ENCODE data around the gene GRK1.
"Not testable (repeated sequence)": the region's sequence is repeated elsewhere in the genome, so short reads cannot be mapped to it uniquely, and the experiment has no call there.

GRK1 gene

GRCh38 chr13:113666951-113667701, at the start of gene GRK1:
Gene GRK1, plus strand, starts transcription at chr13:113667219. Its CDS starts 168 bp downstream, at chr13:113667387.
- no peak for DNase-seq (ENCODE audit: low read depth in 2 of 2)

DNA sequence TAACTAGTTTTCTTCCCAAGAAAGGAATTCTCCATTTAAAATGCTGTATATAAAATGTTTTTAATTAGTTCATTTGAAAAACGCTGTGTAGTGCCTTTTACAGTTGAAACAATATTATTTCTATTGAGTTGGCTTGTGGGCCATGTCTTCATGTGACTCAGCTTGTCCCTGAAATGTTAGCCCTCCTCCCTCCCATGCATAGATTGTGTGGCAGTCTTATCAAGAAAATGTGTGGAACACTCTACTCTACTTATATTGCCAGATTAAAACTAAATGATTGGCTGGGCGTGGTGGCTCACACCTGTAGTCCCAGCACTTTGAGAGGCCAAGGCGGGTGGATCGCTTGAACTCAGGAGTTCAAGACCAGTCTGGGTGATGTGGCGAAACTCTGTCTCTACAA, 49.1 kb upstream of the GRK1 start:
- no peak for DNase-seq (ENCODE audit: low read depth in 2 of 2)

GRCh38 chr13:113618455-113618854, 48.6 kb upstream of the GRK1 start:
- DNase-seq (ENCODE audit: low read depth in 2 of 2), result no peak

- DNase-seq (ENCODE audit: low read depth in 2 of 2), result no peak
These were observed 46.8 kb upstream of the GRK1 start for GRCh38 chr13:113620036-113620796.

DNA sequence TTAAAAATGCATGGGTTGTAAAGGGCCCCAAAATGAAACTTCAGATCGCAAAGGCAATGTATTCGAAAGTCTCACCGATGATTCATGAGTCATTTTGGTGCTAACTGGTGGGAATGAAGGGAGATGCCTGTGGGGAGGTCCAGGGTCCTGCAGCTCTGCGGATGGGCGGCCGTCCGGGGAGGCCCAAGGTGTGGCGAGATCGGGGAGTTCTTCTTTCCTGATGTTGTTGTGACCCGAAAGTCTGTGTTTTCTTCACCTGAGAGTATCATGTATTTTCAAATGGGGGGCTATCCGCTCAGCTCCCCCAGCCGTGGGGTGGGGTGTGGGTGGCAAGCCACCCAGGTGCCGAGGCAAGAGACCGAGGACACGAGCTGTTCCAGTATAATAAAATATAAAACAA, 46.0 kb upstream of the GRK1 start:
- DNase-seq (ENCODE audit: low read depth in 2 of 2), result no peak

DNA sequence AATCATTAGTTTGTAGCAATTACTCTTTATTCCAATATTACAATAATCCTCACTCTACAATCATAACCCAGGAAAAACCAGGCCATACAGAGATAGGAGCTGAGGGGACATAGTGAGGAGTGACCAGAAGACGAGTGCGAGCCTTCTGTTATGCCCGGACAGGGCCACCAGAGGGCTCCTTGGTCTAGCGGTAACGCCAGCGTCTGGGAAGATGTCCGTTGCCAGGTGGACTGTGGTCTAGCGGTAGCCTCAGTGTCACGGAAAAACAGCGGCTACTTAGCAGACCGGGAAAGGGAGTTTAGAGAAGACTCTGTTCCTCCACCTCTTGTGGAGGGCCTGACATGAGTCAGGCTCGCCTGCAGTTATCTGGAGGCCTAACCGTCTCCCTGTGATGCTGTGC, 45.5 kb upstream of the GRK1 start:
- DNase-seq (ENCODE audit: low read depth in 2 of 2), result not testable (repeated sequence)

- not testable (repeated sequence) for DNase-seq (ENCODE audit: low read depth in 2 of 2)
These were observed 45.0 kb upstream of the GRK1 start for GRCh38 chr13:113621986-113622550.

GRCh38 chr13:113622791-113623490, 44.1 kb upstream of the GRK1 start:
- DNase-seq (ENCODE audit: low read depth in 2 of 2), result no peak

DNA sequence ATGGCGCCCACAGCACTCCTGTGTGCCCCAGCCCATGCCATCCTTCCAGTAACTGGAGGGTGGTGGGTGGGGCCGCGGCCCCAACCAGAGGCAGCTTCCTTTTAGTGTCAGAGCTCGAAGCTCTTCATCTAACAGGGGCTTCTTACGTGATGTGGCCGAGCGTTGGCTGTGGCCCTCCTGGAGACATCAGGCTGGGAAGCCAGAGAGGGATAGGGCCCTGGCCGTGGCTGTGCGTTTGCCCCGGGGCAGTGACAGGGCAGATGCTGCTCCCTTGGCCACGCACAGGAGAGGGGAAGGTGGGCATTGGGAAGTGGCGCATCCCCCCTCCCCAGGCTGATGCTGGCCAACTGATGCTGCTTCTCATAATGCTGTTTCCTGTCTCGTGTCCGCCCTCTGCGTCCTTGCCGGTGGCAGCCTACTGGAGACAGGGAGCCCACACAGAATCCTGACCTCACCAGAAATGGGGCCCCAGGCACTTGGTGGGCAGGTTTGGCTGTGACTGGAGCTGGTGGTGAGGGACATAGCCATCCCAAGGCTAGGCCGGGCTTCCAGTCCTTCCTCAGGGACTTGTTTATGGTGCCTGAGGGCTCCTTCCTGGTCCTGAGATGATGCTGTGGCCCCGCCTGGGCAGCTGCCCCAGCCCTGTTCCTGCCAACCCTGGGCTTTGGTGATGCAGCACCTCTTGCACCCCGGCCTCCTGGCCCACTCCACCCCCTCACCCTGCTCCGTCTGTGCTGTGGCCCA, 43.4 kb upstream of the GRK1 start:
- DNase-seq (ENCODE audit: low read depth in 2 of 2), result no peak

- no peak for DNase-seq (ENCODE audit: low read depth in 2 of 2)
These were observed 42.8 kb upstream of the GRK1 start for GRCh38 chr13:113624235-113624587.

DNA sequence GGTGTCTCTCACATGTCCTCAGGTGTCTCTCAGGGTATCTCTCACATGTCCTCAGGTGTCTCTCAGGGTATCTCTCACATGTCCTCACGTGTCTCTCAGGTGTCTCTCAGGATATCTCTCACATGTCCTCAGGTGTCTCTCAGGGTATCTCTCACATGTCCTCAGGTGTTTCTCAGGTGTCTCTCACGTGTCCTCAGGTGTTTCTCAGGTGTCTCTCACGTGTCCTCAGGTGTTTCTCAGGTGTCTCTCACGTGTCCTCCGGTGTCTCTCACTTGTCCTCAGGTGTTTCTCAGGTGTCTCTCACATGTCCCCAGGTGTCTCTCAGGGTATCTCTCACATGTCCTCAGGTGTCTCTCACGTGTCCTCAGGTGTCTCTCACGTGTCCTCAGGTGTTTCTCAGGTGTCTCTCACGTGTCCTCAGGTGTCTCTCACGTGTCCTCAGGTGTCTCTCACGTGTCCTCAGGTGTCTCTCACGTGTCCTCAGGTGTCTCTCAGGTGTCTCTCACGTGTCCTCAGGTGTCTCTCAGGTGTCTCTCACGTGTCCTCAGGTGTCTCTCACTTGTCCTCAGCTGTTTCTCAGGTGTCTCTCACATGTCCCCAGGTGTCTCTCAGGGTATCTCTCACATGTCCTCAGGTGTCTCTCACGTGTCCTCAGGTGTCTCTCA, 42.2 kb upstream of the GRK1 start:
- not testable (repeated sequence) for DNase-seq (ENCODE audit: low read depth in 2 of 2)

DNA sequence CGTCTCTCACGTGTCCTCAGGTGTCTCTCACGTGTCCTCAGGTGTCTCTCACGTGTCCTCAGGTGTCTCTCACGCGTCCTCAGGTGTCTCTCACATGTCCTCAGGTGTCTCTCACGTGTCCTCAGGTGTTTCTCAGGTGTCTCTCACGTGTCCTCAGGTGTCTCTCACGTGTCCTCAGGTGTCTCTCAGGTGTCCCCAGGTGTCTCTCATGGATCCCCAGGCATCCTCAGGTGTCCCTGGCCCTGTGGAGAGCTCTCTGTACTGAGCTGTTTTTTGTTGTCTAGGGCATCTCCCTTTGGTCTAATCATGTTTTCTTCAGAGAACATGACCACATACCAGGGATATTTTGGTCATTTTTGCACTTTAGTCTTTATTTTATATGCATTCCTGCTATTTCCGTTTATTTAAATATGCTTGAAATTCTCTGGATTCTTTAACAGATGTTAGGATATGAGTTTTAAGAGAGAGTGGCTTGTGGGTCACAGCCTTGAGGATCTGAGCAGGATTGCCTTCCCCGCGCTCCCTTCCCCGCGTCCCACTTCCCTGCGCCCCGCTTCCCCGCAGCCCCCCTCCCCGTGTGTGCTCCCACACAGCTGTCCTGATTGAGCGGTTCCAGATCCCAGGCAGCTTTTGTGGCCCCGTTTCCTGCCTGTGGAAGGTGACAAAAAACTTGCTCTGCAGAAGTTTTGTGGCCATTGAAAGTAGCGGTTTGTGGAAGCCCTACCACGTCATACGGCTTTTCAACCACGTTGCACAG, 40.9 kb upstream of the GRK1 start:
- peak; percentile 30 to 37 for DNase-seq (ENCODE audit: low read depth in 2 of 2)

GRCh38 chr13:113627136-113627535, 39.9 kb upstream of the GRK1 start:
- no peak for DNase-seq (ENCODE audit: low read depth in 2 of 2)

DNA sequence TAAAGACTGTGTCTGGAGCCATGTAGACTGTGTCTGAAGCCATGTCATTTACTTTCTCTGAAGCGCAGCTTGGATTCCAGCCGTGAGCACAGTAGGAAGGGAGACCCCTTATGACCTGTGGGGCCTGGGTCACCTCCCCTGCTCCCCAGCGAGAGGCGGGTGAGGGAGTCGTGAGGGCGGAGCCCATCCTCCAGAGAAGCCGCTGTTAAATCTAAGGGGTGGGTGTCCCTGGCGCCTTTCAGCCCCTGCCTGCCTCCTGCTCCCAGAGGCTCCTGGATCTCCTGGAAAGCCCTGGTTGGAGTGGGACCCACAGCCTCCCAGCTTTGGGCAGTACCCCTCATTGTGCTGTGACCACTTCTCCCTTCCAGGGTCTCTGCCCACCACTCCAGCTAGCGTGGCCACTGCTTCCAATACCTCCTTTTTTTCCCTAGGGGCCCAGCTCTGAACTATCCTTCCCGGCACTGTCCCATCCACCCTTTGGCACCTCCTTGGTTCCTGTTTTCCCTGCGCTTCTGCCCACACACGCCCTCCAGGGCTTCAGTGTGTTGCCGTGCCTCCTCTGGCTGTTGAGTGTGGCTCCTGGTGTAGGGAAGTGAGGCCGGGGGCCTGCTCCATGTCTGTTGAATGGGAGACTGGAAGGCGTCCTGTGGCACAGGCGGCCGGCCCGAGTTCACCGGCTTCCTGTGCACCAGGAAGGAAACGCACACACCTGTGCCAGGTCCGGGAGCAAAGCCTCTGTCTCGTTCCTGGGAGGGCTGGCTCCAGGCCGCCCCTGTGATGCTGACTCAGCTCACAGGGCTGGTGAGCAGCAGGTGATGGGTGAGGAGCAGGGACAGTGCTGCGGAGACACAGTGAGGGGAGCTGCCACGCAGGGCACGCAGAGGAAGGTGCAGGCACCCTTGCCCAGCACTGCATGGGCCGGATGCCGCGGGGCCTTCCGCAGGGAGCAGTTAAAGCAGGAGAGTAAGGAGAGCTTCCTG, 38.4 kb upstream of the GRK1 start:
- no peak for DNase-seq (ENCODE audit: low read depth in 2 of 2)

GRCh38 chr13:113629866-113630265, 37.2 kb upstream of the GRK1 start:
- DNase-seq (ENCODE audit: low read depth in 2 of 2), result no peak

GRCh38 chr13:113630296-113630695, 36.7 kb upstream of the GRK1 start:
- DNase-seq (ENCODE audit: low read depth in 2 of 2), result no peak

DNA sequence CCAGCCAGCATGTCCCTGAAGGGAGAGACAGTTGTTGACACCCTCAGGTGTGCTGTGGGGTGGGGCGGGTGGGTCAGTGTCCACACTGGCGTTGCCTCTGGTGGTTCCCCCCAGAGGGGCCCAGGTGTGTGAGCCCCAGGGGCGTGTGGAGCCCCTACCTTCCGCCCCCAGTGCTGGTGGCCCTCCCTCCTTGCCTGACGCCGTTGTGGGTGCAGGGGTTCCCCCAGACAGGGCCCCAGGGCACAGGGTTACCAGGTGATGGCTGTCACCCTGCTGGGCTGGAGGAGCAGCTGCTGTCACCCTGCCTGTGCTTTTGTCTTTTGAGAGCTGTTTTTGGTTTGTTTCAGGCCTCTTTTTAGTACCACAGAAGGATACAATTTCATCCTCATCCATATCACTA, 36.2 kb upstream of the GRK1 start:
- DNase-seq (ENCODE audit: low read depth in 2 of 2), result no peak

DNA sequence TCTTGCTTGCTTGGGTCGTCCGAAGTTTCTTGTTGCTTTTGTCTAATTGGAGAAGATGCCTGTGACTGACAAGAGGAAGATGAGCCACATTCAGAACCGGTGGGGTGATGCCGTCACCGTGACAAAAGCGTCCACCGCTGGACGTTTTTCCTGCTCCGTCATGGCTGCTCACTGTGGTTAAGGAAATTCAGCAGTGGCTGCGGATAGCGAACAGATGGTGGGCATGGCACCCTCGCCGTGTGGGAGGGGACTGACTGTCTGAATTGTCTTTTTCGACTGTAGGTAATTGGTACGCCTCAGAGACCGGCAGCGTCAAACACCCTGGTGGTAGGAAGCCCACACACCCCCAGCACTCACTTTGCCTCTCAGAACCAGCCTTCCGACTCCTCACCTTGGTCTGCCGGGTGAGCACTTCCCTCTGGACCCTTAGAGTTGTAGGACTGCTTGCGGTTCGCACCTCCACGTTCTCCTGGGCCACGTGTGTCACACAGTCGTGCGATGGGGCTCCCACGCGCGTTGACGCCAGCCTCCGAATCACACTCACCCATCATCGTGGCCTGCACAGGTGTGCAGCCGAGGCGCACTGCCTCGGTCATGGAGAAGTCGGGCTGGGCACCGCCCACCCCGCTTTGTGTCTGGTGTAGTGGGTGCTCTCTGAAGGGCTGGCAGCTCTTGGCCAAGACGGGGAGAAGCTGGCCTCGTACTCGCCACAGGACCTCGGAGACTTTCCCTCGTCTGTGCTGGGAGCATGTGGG, 35.5 kb upstream of the GRK1 start:
- DNase-seq (ENCODE audit: low read depth in 2 of 2), result no peak
